ENCODE measurements around the gene SEPTIN8.

GRCh38 chr5:132733499-132734148, 43.4 kb downstream of the SEPTIN8 start:
- no peak for TF ChIP-seq CTCF (IDR thresholded peaks at IDR 0.05; ENCODE audit: insufficient read depth, low read length)
- TF ChIP-seq POLR2AphosphoS5 (IDR thresholded peaks at IDR 0.05; ENCODE audit: low read depth) = no peak
